Caco-2 (cell line): ENCODE results near the gene IGSF21. TPM values are rescaled to one million over a fixed set of nuclear protein-coding genes. Genes with fewer than 3 reads are reported as not detected.

ENCODE experiments used
- BruUV-seq: library from RNA; stranded (reverse); fragments of 400-500 nt; replicated peaks from 2 replicates; lab custom pipeline; 2021; lab: Mats Ljungman, UMichigan
- CTCF ChIA-PET: fragments of 300-600 bp; sonication (Branson Sonifier 250); formaldehyde crosslinking; loops from one replicate; lab custom pipeline; 2022; ENCODE audit warnings: antibody characterized with exemption; lab: Charles Lee
- POLR2A ChIA-PET: fragments of 300-600 bp; sonication (Branson Sonifier 250); formaldehyde crosslinking; loops from one replicate; lab custom pipeline; 2022; ENCODE audit warnings: antibody characterized with exemption; lab: Charles Lee
- DNase-seq, 2 experiments: peaks; one replicate each; pipeline versions ENCODE4 v3.0.0 to v3.0.0-alpha.2; 2020 to 2022
- H3K27me3 ChIP-seq: replicated peaks from 2 replicates; pipeline ENCODE4 v1.6.0; 2011; ENCODE audit warnings: low read length; ENCODE audit not compliant: control insufficient read depth, insufficient read depth
- H3K36me3 ChIP-seq: 2 replicates; pipeline ENCODE4 v1.5.1; 2011; ENCODE audit warnings: low read length; ENCODE audit not compliant: control insufficient read depth, insufficient read depth
- H3K4me1 ChIP-seq: fragments of 250-450 bp; sonication (Bioruptor Pico); 2 replicates; pipeline ENCODE4 v1.5.1; 2020; ENCODE audit warnings: mild to moderate bottlenecking
- H3K4me3 ChIP-seq: 2 replicates; pipeline ENCODE4 v1.5.1; 2011; ENCODE audit warnings: low read depth, mild to moderate bottlenecking, control low read depth, low read length
- H3K9me3 ChIP-seq: fragments of 250-450 bp; sonication (Bioruptor Pico); 2 replicates; pipeline ENCODE4 v1.5.1; 2020; ENCODE audit warnings: mild to moderate bottlenecking, moderate library complexity
- H3K27ac Mint-ChIP-seq: one replicate; pipeline ENCODE4 v1.8.0; 2022; ENCODE audit warnings: mixed read lengths; ENCODE audit not compliant: unreplicated experiment
- H3K27me3 Mint-ChIP-seq: one replicate; pipeline ENCODE4 v1.8.0; 2022; ENCODE audit warnings: mixed read lengths; ENCODE audit not compliant: insufficient read depth, unreplicated experiment
- H3K36me3 Mint-ChIP-seq: one replicate; pipeline ENCODE4 v1.8.0; 2022; ENCODE audit warnings: mild to moderate bottlenecking, mixed read lengths; ENCODE audit not compliant: insufficient read depth, unreplicated experiment
- H3K4me1 Mint-ChIP-seq: one replicate; pipeline ENCODE4 v1.8.0; 2022; ENCODE audit warnings: low read depth, mixed read lengths; ENCODE audit not compliant: unreplicated experiment
- H3K4me3 Mint-ChIP-seq: one replicate; pipeline ENCODE4 v1.8.0; 2022; ENCODE audit warnings: mild to moderate bottlenecking, moderate library complexity, mixed read lengths; ENCODE audit not compliant: unreplicated experiment
- H3K9me3 Mint-ChIP-seq: one replicate; pipeline ENCODE4 v1.8.0; 2022; ENCODE audit warnings: mixed read lengths; ENCODE audit not compliant: unreplicated experiment
- CTCF ChIP-seq, 2 experiments: fragments of 200-600 bp in 1 of 2; IDR thresholded peaks; 1 replicate in 1 of 2; 2 replicates in 1 of 2; pipeline versions ENCODE4 v1.5.1 to v1.8.0; 2011 to 2022; ENCODE audit warnings: antibody characterized with exemption in 1 of 2, control low read depth in 1 of 2, inconsistent platforms in 1 of 2, low read depth in 1 of 2, low read length in 1 of 2, mild to moderate bottlenecking in 1 of 2, moderate library complexity in 1 of 2; ENCODE audit not compliant: insufficient read depth in 1 of 2, severe bottlenecking in 1 of 2, unreplicated experiment in 1 of 2
- intact Hi-C: fragments of 100-400 bp; cut with micrococcal nuclease; formaldehyde crosslinking; loops from one replicate; pipeline ENCODE4 v1.10.0; 2022; ENCODE audit not compliant: unreplicated experiment
- total RNA-seq: library from RNA; stranded (reverse); gene quantifications from 2 replicates; pipeline ENCODE4 v1.2.3, GENCODE V29; 2022

The IGSF21 gene
- total RNA-seq, 1 experiment from 2014 or later, result not detected

GRCh38 chr1:18322368-18323032, 214.9 kb downstream of the IGSF21 start:
- no peaks in the 10 kb centered on the region for H3K4me1 ChIP-seq
- no peak overlapping the region for H3K4me3 ChIP-seq
- no peak for DNase-seq
- ChIA-PET CTCF (no interaction called here), POLR2A (no interaction called here)
- no peaks in the 10 kb centered on the region for H3K36me3 ChIP-seq
- H3K9me3 ChIP-seq, result no peaks in the 10 kb centered on the region
- Mint-ChIP-seq H3K27ac (no peak overlapping the region), H3K4me1 (no peaks in the 10 kb centered on the region), H3K4me3 (no peak overlapping the region), H3K9me3 (peaks cover 8% of the 10 kb centered on the region), H3K36me3 (no peaks in the 10 kb centered on the region), H3K27me3 (peaks cover 8% of the 10 kb centered on the region)
- TF ChIP-seq CTCF (IDR thresholded peaks at IDR 0.05; ENCODE audit: insufficient read depth in 1 of 2, low read depth in 1 of 2, low read length in 1 of 2, severe bottlenecking in 1 of 2, unreplicated experiment in 1 of 2), result peak; percentile 20 to 29
- intact Hi-C loops, result no loop called here
- BruUV-seq, result no TSS peak
- no peaks in the 10 kb centered on the region for H3K27me3 ChIP-seq

DNA sequence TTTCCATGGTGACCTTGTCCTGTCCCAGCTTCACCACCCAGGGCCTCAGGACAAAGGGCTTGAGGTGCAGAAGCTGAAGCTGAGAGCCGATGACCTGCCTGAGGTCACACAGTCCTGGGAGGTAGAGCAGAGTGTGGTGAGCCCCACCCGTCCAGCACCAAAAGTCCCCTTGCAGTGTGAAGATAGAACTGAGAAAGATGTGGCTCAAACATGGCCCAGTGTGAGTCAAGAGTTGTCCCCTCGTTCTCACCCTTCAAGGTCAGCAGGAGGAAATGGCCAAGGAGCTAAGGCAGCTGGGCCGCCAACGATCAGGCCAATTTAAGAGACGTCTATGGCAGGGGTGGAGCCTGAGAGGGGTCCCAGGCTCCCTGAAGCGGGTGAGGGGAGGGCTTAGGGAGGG, 215.7 kb downstream of the IGSF21 start:
- H3K36me3 ChIP-seq, result no peaks in the 10 kb centered on the region
- H3K4me1 ChIP-seq, result no peaks in the 10 kb centered on the region
- H3K27me3 ChIP-seq, result no peaks in the 10 kb centered on the region
- DNase-seq, result no peak
- H3K9me3 ChIP-seq, result no peaks in the 10 kb centered on the region
- no peak overlapping the region for H3K4me3 Mint-ChIP-seq
- peaks cover 8% of the 10 kb centered on the region for H3K27me3 Mint-ChIP-seq
- ChIA-PET CTCF (no interaction called here), POLR2A (no interaction called here)
- intact Hi-C loops, result no loop called here
- H3K27ac Mint-ChIP-seq, result no peak overlapping the region
- peaks cover 7% of the 10 kb centered on the region for H3K9me3 Mint-ChIP-seq
- H3K4me3 ChIP-seq, result no peak overlapping the region
- no peaks in the 10 kb centered on the region for H3K36me3 Mint-ChIP-seq
- H3K4me1 Mint-ChIP-seq, result no peaks in the 10 kb centered on the region
- no peak for TF ChIP-seq CTCF (IDR thresholded peaks at IDR 0.05; ENCODE audit: insufficient read depth in 1 of 2, low read depth in 1 of 2, low read length in 1 of 2, severe bottlenecking in 1 of 2, unreplicated experiment in 1 of 2)
- BruUV-seq, result no TSS peak

GRCh38 chr1:18324246-18324645, 216.6 kb downstream of the IGSF21 start:
- BruUV-seq, result no TSS peak
- no peaks in the 10 kb centered on the region for H3K9me3 Mint-ChIP-seq
- no peaks in the 10 kb centered on the region for H3K36me3 ChIP-seq
- POLR2A ChIA-PET, result no interaction called here
- no peak overlapping the region for H3K4me3 Mint-ChIP-seq
- no peaks in the 10 kb centered on the region for H3K4me1 ChIP-seq
- no peaks in the 10 kb centered on the region for H3K36me3 Mint-ChIP-seq
- no peak overlapping the region for H3K4me3 ChIP-seq
- no peaks in the 10 kb centered on the region for H3K4me1 Mint-ChIP-seq
- intact Hi-C loops, result no loop called here
- H3K27me3 ChIP-seq, result no peaks in the 10 kb centered on the region
- H3K27ac Mint-ChIP-seq, result no peak overlapping the region
- peak; percentile 9 to 23 for TF ChIP-seq CTCF (IDR thresholded peaks at IDR 0.05; ENCODE audit: insufficient read depth in 1 of 2, low read depth in 1 of 2, low read length in 1 of 2, severe bottlenecking in 1 of 2, unreplicated experiment in 1 of 2)
- H3K9me3 ChIP-seq, result no peaks in the 10 kb centered on the region
- H3K27me3 Mint-ChIP-seq, result peaks cover 5% of the 10 kb centered on the region
- CTCF ChIA-PET, result no interaction called here
- peak in 1 of 2 experiments; percentile 5 for DNase-seq
